GM19438 (cell line): ENCODE results near the gene ABHD12B.
"Not testable (repeated sequence)": the region's sequence is repeated elsewhere in the genome, so short reads cannot be mapped to it uniquely, and the experiment has no call there.

Experiments
- ATAC-seq: cut with Tn5 transposase; IDR thresholded peaks from one replicate; pipeline ENCODE4 v1.9.1; 2021; ENCODE audit warnings: low read depth; ENCODE audit not compliant: unreplicated experiment

ABHD12B gene

GRCh38 chr14:50883827-50884197, 12.0 kb downstream of the ABHD12B start:
- no peak for ATAC-seq

DNA sequence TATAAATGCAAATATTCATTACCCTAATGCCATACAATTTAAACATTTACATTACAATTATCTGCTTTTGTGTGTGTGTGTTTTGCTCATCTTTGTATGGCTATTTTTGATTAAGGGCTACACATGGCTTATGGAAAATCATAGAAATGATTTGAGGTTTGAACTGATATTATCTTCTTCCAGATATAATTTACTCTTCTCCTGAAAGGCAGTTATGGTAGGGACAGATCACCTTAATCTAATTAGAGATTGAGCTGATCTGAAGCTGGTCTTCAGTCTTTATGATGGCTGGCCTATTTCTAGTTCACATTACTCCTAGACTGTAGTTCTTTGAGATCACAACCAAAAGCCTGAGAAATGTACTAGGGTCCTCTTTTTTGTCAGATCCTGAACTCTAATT, 15.6 kb downstream of the ABHD12B start:
- ATAC-seq: no peak

DNA sequence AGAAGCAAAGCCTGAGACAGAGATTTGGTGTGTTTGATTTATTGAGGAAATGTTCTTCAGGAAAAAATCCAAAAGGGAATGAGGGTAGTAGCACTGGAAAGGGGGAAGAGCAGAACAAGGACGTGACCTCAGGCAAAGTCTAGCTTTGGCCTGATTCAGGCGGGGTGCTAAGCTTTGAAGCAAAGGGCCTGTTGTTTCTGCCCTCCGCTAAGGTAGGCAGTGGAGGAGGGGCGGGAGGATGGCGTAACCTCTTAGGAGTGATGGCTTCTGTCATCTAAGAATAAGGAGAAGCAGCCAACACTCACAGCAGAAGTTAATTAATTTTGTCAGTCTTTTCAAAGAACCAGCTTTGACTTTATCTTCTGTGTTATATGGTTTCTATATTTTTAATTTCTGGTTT, 20.4 kb downstream of the ABHD12B start:
- ATAC-seq: no peak

- ATAC-seq: not testable (repeated sequence)
These were observed 24.6 kb downstream of the ABHD12B start for GRCh38 chr14:50896421-50896820.

DNA sequence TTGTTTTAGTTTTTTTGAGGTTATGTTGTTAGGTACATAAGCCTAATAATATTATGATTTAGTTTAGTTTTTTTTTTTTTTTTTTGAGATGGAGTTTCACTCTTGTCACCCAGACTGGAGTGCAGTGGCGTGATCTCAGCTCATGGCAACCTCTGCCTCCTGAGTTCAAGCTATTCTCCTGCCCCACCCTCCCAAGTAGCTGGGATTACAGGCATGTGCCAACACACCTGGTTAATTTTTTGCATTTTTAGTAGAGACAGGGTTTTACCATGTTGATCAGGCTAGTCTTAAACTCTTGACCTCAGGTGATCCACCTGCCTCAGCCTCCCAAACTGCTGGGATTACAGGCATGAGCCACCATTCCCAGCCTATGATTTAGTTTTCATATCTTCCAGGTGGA, 25.2 kb downstream of the ABHD12B start:
- not testable (repeated sequence) for ATAC-seq

DNA sequence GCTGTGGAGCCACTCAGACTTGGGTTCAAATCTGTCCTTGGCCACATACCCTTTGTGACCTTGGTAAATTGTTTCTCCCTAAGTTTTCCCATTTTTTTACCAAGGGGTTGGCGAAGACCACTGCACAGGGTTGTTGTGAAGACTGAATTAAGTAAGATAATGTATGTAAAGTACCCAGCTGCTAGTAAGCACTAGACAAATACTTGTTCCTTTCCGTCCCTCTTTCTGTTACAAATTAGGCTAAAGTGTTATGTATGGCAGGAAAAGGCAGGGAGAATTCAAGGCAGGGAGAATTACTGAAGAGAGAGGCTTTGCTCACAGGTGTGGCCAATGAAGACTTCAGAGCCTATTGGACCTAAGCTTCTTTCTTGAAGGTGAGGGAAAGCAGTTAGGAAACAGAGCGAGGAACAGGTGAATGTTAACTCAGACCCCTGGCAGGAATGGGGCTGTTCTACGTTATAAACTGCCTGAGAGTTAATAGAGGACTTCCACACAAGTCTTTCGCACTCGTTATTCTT, 25.9 kb downstream of the ABHD12B start:
- ATAC-seq: no peak

GRCh38 chr14:50901361-50901760, 29.5 kb downstream of the ABHD12B start:
- no peak for ATAC-seq

DNA sequence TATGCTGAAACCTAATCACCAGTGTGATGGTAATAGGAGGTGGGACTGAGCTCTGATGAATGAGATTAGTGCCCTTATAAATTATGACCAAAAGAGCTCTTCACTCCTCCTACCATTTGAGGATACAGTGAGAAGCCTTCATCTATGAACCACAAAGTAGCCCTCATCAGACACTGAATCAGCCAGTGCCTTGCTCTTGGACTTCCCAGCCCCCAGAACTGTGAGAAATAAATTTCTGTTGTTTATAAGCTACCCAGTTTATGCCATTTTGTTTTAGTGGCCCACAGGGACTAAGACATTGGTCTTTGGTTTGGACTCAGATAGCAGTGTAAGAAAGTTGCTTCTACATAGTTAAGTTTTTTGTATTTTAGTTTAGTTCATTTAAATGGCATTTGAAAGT, 32.9 kb downstream of the ABHD12B start:
- no peak for ATAC-seq

DNA sequence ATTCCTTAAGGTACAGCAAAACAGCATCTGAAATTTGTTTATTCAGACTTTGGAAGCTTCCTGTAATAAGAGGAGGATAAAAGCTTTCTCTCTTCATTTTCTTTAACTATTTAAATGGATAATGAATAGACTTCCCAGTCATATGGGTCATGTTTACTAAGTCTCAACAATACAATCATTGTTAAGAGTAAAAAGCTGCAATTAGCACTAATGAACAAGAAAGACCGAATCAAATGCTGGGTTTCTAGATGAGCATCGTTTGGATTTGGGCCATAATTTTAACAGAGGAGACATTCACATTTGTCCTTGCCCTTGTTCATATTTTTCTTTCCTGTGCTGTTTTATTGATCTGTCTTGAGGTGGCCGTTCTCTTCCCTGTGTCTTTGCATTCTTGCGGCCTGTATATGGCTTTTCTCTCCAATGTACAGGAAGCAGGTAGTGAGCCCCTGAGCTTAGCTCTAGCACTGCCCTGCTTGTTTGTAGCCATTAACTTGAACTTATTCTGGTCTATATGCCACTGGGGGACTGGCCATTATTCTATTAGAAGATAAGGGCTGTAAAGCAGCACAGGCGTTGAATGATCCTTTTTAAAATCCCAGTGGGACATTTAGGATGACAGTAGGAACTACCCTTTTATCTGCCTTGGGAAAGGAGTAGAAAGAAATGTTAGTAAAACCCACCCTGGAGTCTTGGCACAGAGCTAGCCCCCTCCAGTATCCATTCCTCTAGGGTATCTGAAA, 34.6 kb downstream of the ABHD12B start:
- no peak for ATAC-seq

- no peak for ATAC-seq
These were observed 38.9 kb downstream of the ABHD12B start for GRCh38 chr14:50910495-50911420.

- ATAC-seq: no peak
These were observed 45.6 kb downstream of the ABHD12B start for GRCh38 chr14:50917449-50917848.

DNA sequence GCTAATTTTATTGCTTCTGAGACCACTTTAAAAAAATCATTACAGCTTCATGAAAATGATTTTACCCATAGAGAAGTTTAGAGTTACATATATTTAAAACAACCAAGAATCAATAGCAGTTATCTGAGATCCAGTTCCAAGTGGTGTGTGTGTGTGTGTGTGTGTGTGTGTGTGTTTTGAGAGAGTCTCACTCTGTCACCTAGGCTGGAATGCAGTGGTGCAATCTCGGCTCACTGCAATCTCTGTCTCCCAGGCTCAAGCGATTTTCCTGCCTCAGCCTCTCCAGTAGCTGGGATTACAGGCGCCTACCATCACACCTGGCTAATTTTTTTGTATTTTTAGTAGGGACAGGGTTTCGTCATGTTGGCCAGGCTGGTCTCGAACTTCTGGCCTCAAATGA, 47.7 kb downstream of the ABHD12B start:
- not testable (repeated sequence) for ATAC-seq

DNA sequence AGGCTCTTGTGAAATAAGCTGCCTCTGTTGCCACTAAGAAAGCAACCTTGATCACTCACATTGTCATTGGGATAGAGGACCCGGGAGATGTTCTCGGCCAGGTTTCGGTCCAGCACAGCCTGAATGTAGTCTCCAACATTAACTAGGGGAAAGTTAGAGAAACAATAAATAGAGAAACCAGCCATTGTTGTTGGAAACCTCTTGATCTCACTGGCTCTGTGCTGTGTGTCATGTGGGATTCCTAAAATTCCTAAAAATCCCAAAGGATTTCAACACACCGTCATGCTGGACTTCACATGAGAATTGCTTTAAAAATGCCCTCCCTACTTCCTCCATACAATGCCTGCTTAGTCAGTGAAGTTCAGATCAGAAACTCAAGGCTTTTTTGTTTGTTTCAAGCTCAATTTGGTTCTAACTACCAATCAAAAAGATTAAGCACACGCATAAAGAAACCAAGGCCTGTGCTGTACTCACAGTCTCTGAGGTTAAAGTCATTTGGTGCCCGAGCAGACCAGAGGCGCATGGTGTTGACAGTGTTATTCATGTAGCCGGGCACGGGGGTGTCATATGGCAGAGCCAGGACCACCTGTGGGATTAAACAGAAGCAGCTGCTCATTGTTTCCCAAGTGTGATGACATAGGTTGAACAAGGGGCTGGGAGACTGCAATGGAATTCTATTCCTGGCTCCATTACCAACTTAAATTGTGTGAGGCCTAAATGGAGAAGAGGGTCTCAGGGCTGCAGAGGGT, 48.8 kb downstream of the ABHD12B start:
- no peak for ATAC-seq

GRCh38 chr14:50922803-50923202, 51.0 kb downstream of the ABHD12B start:
- ATAC-seq: no peak

GRCh38 chr14:50924236-50924635, 52.4 kb downstream of the ABHD12B start:
- no peak for ATAC-seq

GRCh38 chr14:50924843-50925242, 53.0 kb downstream of the ABHD12B start:
- ATAC-seq: no peak

GRCh38 chr14:50926851-50927386, 55.1 kb downstream of the ABHD12B start:
- no peak for ATAC-seq

GRCh38 chr14:50928002-50928635, 56.3 kb downstream of the ABHD12B start:
- ATAC-seq: peak; percentile 54

DNA sequence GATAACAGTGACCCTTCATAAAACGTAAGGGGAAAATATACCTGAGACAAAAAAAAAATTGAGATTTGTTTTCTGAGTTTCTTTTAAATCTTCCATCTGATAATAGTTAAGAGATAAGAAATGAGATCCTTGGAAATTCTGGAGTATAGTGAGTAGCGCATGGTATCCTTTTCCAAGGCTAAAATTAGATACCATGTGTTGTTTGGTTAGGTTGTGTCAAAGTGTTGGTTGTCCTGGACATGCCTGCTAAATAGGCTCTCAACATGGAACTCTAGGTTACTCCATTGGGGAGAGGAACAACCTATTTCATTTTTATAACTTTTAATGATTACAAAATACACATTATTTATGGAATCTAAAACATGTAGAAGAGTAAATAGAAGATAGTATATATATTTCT, 57.7 kb downstream of the ABHD12B start:
- ATAC-seq: no peak

GRCh38 chr14:50931559-50931958, 59.7 kb downstream of the ABHD12B start:
- no peak for ATAC-seq
